Mesenchymal stem cell (in vitro differentiated cells and primary cell): ENCODE measurements around the gene CCDC102B.

Source experiments
- DNase-seq: peaks from one replicate; pipeline ENCODE4 v3.0.0-alpha.2; 2013
- H2AFZ ChIP-seq: one replicate; pipeline ENCODE4 v1.6.1; 2013; ENCODE audit warnings: low read depth, mild to moderate bottlenecking, control low read depth, inconsistent platforms, low read length, moderate library complexity
- H2AK5ac ChIP-seq: 2 replicates; pipeline ENCODE4 v1.6.1; 2013; ENCODE audit warnings: low read length, moderate library complexity, mild to moderate bottlenecking, inconsistent platforms; ENCODE audit not compliant: severe bottlenecking
- H2BK120ac ChIP-seq: one replicate; pipeline ENCODE4 v1.6.1; 2013; ENCODE audit warnings: low read depth, mild to moderate bottlenecking, inconsistent platforms, low read length, moderate library complexity
- H2BK12ac ChIP-seq, 2 experiments: one replicate each; pipeline ENCODE4 v1.6.1; 2013; ENCODE audit warnings: inconsistent platforms in 2 of 2, low read length in 2 of 2, mild to moderate bottlenecking in 2 of 2, moderate library complexity in 2 of 2, control low read depth in 1 of 2
- H2BK15ac ChIP-seq: one replicate; pipeline ENCODE4 v1.6.1; 2013; ENCODE audit warnings: mild to moderate bottlenecking, low read depth, inconsistent platforms; ENCODE audit not compliant: poor library complexity, severe bottlenecking
- H2BK5ac ChIP-seq: 2 replicates; pipeline ENCODE4 v1.6.1; 2013; ENCODE audit warnings: low read depth, mild to moderate bottlenecking, low read length, control low read depth, inconsistent platforms; ENCODE audit not compliant: poor library complexity, severe bottlenecking
- H3K14ac ChIP-seq, 2 experiments: one replicate each; pipeline ENCODE4 v1.6.1; 2013; ENCODE audit warnings: inconsistent platforms in 2 of 2, low read length in 2 of 2, control low read depth in 1 of 2, mild to moderate bottlenecking in 1 of 2, moderate library complexity in 1 of 2
- H3K18ac ChIP-seq, 2 experiments: one replicate each; pipeline ENCODE4 v1.6.1; 2013; ENCODE audit warnings: inconsistent platforms in 2 of 2, low read length in 2 of 2, control low read depth in 1 of 2, low read depth in 1 of 2, mild to moderate bottlenecking in 1 of 2
- H3K23ac ChIP-seq, 2 experiments: one replicate each; pipeline ENCODE4 v1.6.1; 2013; ENCODE audit warnings: inconsistent platforms in 2 of 2, low read length in 2 of 2, mild to moderate bottlenecking in 2 of 2, moderate library complexity in 2 of 2, control low read depth in 1 of 2
- H3K27ac ChIP-seq: 2 replicates; pipeline ENCODE4 v1.5.1; 2013; ENCODE audit warnings: mild to moderate bottlenecking, moderate library complexity, low read length, control low read depth, inconsistent platforms; ENCODE audit not compliant: poor library complexity, severe bottlenecking
- H3K27me3 ChIP-seq, 2 experiments: 2 replicates each; pipeline versions ENCODE4 v1.6.1 to v1.7.0; 2013; ENCODE audit warnings: low read length in 2 of 2, mild to moderate bottlenecking in 2 of 2, moderate library complexity in 2 of 2, control low read depth in 1 of 2, inconsistent platforms in 1 of 2; ENCODE audit not compliant: control insufficient read depth in 1 of 2, insufficient read depth in 1 of 2
- H3K36me3 ChIP-seq, 2 experiments: 2 replicates each; pipeline versions ENCODE4 v1.6.1 to v1.7.0; 2013; ENCODE audit warnings: low read length in 2 of 2, control low read depth in 1 of 2, inconsistent platforms in 1 of 2, low read depth in 1 of 2, mild to moderate bottlenecking in 1 of 2; ENCODE audit not compliant: insufficient read depth in 2 of 2, control insufficient read depth in 1 of 2
- H3K4ac ChIP-seq, 2 experiments: one replicate each; pipeline ENCODE4 v1.6.1; 2013; ENCODE audit warnings: inconsistent platforms in 2 of 2, low read length in 2 of 2, mild to moderate bottlenecking in 2 of 2, moderate library complexity in 2 of 2, control low read depth in 1 of 2, low read depth in 1 of 2
- H3K4me1 ChIP-seq: 2 replicates; pipeline ENCODE4 v1.6.1; 2013; ENCODE audit warnings: low read depth, low read length, control low read depth; ENCODE audit not compliant: control insufficient read depth, insufficient read depth
- H3K4me2 ChIP-seq: 2 replicates; pipeline ENCODE4 v1.6.1; 2013; ENCODE audit warnings: low read length, mild to moderate bottlenecking, inconsistent platforms; ENCODE audit not compliant: poor library complexity, severe bottlenecking
- H3K4me3 ChIP-seq, 2 experiments: 2 replicates each; pipeline versions ENCODE4 v1.5.1 to v1.7.0; 2013; ENCODE audit warnings: low read length in 2 of 2, mild to moderate bottlenecking in 2 of 2, control low read depth in 1 of 2, low read depth in 1 of 2; ENCODE audit not compliant: insufficient read depth in 1 of 2
- H3K79me1 ChIP-seq: replicated peaks from 2 replicates; pipeline ENCODE4 v1.6.1; 2013; ENCODE audit warnings: mild to moderate bottlenecking, control low read depth, low read length, inconsistent platforms; ENCODE audit not compliant: poor library complexity, severe bottlenecking
- H3K9ac ChIP-seq: 2 replicates; pipeline ENCODE4 v1.7.0; 2013; ENCODE audit warnings: mild to moderate bottlenecking, low read length, moderate library complexity
- H3K9me3 ChIP-seq: 2 replicates; pipeline ENCODE4 v1.7.0; 2013; ENCODE audit warnings: mild to moderate bottlenecking, low read length; ENCODE audit not compliant: control insufficient read depth
- H4K8ac ChIP-seq: one replicate; pipeline ENCODE4 v1.6.1; 2013; ENCODE audit warnings: inconsistent platforms, mild to moderate bottlenecking, low read length, moderate library complexity
- H4K91ac ChIP-seq: one replicate; pipeline ENCODE4 v1.6.1; 2013; ENCODE audit warnings: mild to moderate bottlenecking, low read length, inconsistent platforms
- WGBS: methylation state at CpG from one replicate; pipeline ENCODE4 v1.1.7; 2013; ENCODE audit warnings: mixed read lengths; 5-methylcytosine and 5-hydroxymethylcytosine counted together

Gene CCDC102B

GRCh38 chr18:68919900-68920299, 122.0 kb downstream of the CCDC102B start:
- no peak overlapping the region for H2AK5ac ChIP-seq
- no peak overlapping the region for H3K23ac ChIP-seq
- WGBS: 88% methylated on average over 1 of the region's 2 CpGs
- no peak overlapping the region for H3K18ac ChIP-seq
- no peaks in the 10 kb centered on the region for H3K79me1 ChIP-seq
- no peak overlapping the region for H3K14ac ChIP-seq
- H2BK120ac ChIP-seq: no peak overlapping the region
- H4K8ac ChIP-seq: no peak overlapping the region
- H3K9me3 ChIP-seq: no peaks in the 10 kb centered on the region
- no peak overlapping the region for H3K4ac ChIP-seq
- H2BK5ac ChIP-seq: no peak overlapping the region
- DNase-seq: no peak
- H3K9ac ChIP-seq: no peak overlapping the region
- H2BK12ac ChIP-seq: no peak overlapping the region
- H2BK15ac ChIP-seq: no peak overlapping the region
- H3K4me2 ChIP-seq: no peak overlapping the region
- no peaks in the 10 kb centered on the region for H3K27me3 ChIP-seq
- no peak overlapping the region for H3K27ac ChIP-seq
- H3K36me3 ChIP-seq: no peaks in the 10 kb centered on the region
- H3K4me1 ChIP-seq: peaks cover 4% of the 10 kb centered on the region
- H2AFZ ChIP-seq: no peak overlapping the region
- H4K91ac ChIP-seq: no peak overlapping the region
- no peak overlapping the region for H3K4me3 ChIP-seq

GRCh38 chr18:68922392-68922791, 124.5 kb downstream of the CCDC102B start:
- no peak overlapping the region for H3K23ac ChIP-seq
- H2BK12ac ChIP-seq: no peak overlapping the region
- no peak overlapping the region for H3K9ac ChIP-seq
- no peak overlapping the region for H2BK15ac ChIP-seq
- H4K8ac ChIP-seq: no peak overlapping the region
- no peaks in the 10 kb centered on the region for H3K4me1 ChIP-seq
- H3K4me2 ChIP-seq: no peak overlapping the region
- H3K36me3 ChIP-seq: no peaks in the 10 kb centered on the region
- H2BK120ac ChIP-seq: no peak overlapping the region
- H3K18ac ChIP-seq: no peak overlapping the region
- no peak overlapping the region for H2AFZ ChIP-seq
- DNase-seq: no peak
- no peak overlapping the region for H2AK5ac ChIP-seq
- no peak overlapping the region for H3K14ac ChIP-seq
- H2BK5ac ChIP-seq: no peak overlapping the region
- 98% methylated on average over 2 of the region's 3 CpGs for WGBS
- no peak overlapping the region for H3K4ac ChIP-seq
- H3K9me3 ChIP-seq: no peaks in the 10 kb centered on the region
- no peaks in the 10 kb centered on the region for H3K27me3 ChIP-seq
- no peaks in the 10 kb centered on the region for H3K79me1 ChIP-seq
- H3K27ac ChIP-seq: no peak overlapping the region
- no peak overlapping the region for H3K4me3 ChIP-seq
- H4K91ac ChIP-seq: no peak overlapping the region

GRCh38 chr18:68925268-68925667, 127.4 kb downstream of the CCDC102B start:
- Histone ChIP-seq H3K4ac (no peak overlapping the region), H3K18ac (no peak overlapping the region), H3K9me3 (no peaks in the 10 kb centered on the region), H3K14ac (no peak overlapping the region), H3K9ac (no peak overlapping the region), H3K4me1 (no peaks in the 10 kb centered on the region), H2BK120ac (no peak overlapping the region), H3K79me1 (no peaks in the 10 kb centered on the region), H2BK5ac (no peak overlapping the region), H2BK15ac (no peak overlapping the region), H3K4me2 (no peak overlapping the region), H3K27ac (no peak overlapping the region), H3K4me3 (no peak overlapping the region), H2AFZ (no peak overlapping the region), H2BK12ac (no peak overlapping the region), H4K8ac (no peak overlapping the region), H3K36me3 (no peaks in the 10 kb centered on the region), H3K27me3 (no peaks in the 10 kb centered on the region), H2AK5ac (no peak overlapping the region), H3K23ac (no peak overlapping the region), H4K91ac (no peak overlapping the region)
- WGBS: 64% methylated on average over 1 of the region's 1 CpG
- peak; percentile 6 for DNase-seq

GRCh38 chr18:68928762-68929675, 131.1 kb downstream of the CCDC102B start:
- no peak overlapping the region for H2AK5ac ChIP-seq
- 62% methylated on average over 4 of the region's 6 CpGs for WGBS
- no peak overlapping the region for H2BK15ac ChIP-seq
- no peak overlapping the region for H3K14ac ChIP-seq
- DNase-seq: no peak
- no peak overlapping the region for H2AFZ ChIP-seq
- no peak overlapping the region for H4K91ac ChIP-seq
- H3K27ac ChIP-seq: no peak overlapping the region
- no peak overlapping the region for H3K9ac ChIP-seq
- H3K4me2 ChIP-seq: no peak overlapping the region
- H2BK5ac ChIP-seq: no peak overlapping the region
- H2BK120ac ChIP-seq: no peak overlapping the region
- H3K4ac ChIP-seq: no peak overlapping the region
- no peaks in the 10 kb centered on the region for H3K79me1 ChIP-seq
- H3K27me3 ChIP-seq: no peaks in the 10 kb centered on the region
- H3K4me3 ChIP-seq: no peak overlapping the region
- no peak overlapping the region for H2BK12ac ChIP-seq
- no peak overlapping the region for H3K23ac ChIP-seq
- no peak overlapping the region for H3K18ac ChIP-seq
- no peaks in the 10 kb centered on the region for H3K9me3 ChIP-seq
- no peak overlapping the region for H4K8ac ChIP-seq
- no peaks in the 10 kb centered on the region for H3K4me1 ChIP-seq
- no peaks in the 10 kb centered on the region for H3K36me3 ChIP-seq
